ENCODE data around the gene RNF32.
A peak's percentile ranks its signal among the peaks of the same experiment; 100 is the strongest.
"Not testable (repeated sequence)": the region's sequence is repeated elsewhere in the genome, so short reads cannot be mapped to it uniquely, and the experiment has no call there.

RNF32 gene

DNA sequence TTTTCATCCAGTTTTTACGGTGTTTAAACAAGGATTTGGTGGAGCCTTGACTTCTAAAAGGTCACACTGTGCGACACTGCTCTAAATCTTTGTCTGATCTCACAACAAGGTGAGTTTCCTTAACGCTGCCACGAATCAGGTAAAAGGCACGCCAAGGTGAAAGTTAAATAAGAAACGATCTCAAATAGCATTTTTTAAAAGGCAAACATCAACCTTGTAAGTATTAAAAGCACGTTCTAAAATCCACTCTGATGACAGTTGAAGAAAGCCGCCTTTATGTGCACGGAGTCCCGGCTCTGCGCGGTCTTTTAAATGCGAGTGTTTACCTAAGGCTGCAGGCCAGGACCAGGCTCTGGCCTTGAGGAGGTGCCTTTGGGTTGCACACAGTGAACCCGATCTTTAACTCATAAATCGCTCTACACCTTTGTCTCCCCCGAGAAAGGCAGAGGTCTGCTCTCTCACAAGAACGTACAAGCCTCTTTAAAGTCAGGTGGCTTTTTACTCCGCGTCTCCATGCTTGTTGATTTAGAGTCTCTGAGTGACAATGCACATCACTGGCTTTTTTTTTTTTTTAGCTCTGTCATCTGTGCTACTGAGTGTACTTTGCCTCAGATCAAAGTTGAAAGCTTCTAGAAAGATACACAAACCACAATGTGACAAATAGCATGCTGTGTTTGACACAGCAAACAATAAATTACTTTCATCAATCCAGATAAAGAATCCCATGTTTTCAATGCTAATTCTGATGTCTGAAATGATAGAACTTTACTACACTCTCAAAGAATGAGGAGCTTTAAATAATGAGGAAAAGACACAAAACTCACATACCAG, 25.9 kb upstream of the RNF32 start:
- DNase-seq, result no peak

- DNase-seq, result peak; percentile 32
These were observed 24.0 kb upstream of the RNF32 start for GRCh38 chr7:156616269-156617202.

DNA sequence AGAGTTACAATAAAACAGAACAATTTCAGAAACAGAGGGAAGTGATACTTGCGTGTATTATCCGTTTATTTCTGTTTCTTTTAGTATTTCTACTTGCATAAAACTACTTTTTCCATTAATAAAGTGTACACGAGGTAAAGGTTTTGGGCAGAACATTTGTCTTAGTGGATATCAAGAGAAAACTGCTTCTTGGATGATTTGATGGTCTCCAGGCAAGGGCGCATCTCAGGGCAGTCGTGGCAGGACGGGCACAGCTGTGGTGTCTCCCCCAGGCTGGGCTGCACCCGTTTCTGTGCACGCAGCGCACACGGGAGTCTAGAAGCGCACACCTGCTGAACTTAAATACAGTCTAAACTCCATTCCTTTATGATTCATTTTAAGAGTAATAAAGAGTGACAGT, 23.4 kb upstream of the RNF32 start:
- DNase-seq, result no peak

DNA sequence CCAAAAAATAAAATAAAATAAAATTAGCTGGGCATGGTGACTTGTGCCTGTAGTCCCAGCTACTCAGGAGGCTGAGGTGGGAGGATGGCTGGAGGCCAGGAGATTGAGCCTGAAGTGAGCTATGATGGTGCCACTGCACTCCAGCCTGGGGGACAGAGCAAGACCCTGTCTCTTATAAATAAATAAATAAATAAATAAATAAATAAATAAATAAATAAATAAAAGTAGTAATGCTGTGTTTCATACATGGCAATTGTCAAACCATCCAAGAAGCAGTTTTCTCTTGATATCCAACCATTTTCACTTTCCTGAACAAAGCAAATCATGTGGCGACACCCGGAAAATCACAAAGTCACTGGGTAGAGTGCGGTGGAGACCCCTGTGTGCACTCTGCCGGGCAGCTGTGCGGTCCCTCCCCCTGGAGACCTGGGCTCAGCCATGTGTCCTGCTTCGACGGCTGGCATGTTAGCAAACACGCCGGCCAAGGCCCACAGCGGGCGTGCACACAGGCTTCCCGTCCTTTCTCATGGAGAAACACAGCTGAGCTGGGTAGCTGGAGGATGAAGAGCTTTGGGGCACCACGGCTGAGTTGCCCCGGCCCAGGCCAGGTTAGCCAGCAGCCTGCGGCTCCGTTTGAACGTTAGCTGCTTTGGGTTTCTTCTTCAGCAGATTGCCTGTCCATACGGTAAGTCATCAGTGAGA, 22.3 kb upstream of the RNF32 start:
- DNase-seq, result no peak

DNA sequence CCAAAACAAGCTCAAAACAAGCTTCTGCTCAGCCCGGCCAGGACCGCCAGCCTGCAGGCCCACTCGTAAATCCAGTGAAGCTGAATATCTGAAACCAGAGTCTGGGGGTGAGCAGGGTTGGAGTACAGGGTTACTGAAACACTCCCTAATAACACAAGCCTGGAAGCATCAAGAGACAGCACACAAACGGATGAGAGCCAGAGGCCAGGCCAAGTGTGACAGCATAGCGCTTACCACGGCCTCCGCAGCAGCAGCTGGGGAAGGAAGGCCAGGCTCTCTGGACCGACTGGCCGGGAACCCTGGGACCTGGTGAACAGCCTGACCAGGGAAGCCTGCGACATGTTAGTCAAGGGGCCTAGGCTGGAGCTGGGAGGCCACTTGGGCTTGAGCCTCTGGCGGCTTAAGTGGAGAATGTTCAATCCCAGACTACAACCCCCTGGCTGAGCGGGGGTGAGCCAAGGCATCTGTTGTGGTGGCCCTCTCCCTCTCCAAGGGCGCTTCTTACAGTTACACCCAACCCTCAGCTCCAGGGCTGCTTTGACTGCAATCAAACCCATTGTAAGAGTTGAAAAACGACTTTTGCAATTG, 21.7 kb upstream of the RNF32 start:
- no peak for DNase-seq

- DNase-seq, result not testable (repeated sequence)
These were observed 20.9 kb upstream of the RNF32 start for GRCh38 chr7:156619488-156620290.

GRCh38 chr7:156620291-156620675, 20.3 kb upstream of the RNF32 start:
- no peak for DNase-seq

- DNase-seq, result no peak
These were observed 18.9 kb upstream of the RNF32 start for GRCh38 chr7:156621652-156622051.

GRCh38 chr7:156625580-156625979, 15.0 kb upstream of the RNF32 start:
- no peak for DNase-seq

- DNase-seq, result no peak
These were observed 14.2 kb upstream of the RNF32 start for GRCh38 chr7:156626220-156626895.

DNA sequence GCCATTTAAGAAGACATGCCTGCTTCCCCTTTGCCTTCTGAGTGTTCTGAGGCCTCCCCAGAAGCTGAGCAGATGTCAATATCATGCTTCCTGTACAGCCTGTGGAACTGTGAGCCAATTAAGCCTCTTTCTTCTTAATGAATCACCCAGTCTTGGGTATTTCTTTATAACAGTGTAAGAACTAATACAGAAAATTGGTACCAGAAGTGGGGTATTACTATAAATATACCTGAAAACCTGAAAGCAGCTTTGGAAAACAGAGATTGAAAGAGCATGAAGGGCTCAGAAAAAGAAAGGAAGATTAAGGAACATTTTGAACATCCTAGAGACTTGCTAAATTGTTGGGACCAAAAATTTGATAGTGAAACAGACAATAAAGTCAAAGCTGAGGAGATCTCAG, 12.0 kb upstream of the RNF32 start:
- DNase-seq, result no peak

- DNase-seq, result no peak
These were observed 10.7 kb upstream of the RNF32 start for GRCh38 chr7:156629873-156630272.

DNA sequence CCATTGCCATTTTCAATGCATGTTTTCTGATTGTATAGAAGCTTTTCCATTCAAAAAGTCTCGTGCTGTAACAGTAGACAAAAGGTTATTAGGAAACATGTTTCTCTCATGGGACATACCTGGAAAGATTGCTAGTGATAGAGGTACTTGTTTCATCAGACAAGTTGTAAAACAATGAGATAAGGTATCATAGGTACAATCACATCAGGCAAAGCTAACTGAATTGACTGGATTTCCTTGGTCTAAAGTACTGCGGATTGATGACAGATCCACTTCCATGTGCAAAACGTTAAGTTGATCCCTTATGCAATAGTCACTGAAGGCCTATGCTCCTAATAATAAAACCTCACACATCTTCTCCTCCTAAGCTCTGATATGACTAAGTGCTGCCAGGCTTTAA, 6.5 kb upstream of the RNF32 start:
- DNase-seq, result no peak

DNA sequence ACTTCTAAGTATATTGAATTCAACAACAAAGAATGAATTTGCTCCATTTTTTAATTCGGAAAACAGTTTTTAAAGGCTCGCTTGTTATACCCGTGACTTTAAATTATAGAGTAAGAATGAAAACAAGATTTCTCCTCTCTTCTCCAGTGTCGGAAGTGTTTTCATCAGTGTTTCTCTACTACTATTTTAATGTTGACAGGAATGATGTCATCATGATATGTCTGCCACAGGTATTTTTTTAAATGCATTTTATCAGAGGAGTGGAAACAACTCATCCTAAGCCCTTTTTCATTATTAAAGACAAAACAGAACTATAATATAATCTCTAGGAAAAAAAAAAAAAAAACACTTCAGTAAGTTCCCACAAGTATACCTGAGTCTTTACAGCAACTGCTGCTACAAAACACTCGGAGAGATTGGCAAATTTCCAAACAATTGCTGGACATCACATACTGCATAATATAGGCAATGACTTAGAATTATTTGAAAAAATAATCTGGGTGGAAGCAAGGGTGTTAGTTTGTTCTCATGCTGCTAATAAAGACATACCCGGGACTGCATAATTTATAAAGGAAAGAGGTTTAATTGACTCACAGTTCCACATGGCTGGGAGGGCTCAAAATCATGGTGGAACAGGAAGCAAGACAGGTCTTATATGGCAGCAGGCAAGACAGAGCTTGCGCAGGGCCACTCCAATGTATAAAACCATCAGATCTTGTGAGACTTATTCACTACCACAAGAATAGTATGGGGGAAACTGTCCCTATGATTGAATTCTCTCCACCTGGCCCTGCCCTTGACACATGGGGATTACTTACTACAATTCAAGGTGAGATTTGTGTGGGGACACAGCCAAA, 4.8 kb upstream of the RNF32 start:
- DNase-seq, result no peak

GRCh38 chr7:156637093-156637492, 3.5 kb upstream of the RNF32 start:
- not testable (repeated sequence) for DNase-seq

- DNase-seq, result peak; percentile 33
These were observed 2.0 kb upstream of the RNF32 start for GRCh38 chr7:156638443-156639077.

DNA sequence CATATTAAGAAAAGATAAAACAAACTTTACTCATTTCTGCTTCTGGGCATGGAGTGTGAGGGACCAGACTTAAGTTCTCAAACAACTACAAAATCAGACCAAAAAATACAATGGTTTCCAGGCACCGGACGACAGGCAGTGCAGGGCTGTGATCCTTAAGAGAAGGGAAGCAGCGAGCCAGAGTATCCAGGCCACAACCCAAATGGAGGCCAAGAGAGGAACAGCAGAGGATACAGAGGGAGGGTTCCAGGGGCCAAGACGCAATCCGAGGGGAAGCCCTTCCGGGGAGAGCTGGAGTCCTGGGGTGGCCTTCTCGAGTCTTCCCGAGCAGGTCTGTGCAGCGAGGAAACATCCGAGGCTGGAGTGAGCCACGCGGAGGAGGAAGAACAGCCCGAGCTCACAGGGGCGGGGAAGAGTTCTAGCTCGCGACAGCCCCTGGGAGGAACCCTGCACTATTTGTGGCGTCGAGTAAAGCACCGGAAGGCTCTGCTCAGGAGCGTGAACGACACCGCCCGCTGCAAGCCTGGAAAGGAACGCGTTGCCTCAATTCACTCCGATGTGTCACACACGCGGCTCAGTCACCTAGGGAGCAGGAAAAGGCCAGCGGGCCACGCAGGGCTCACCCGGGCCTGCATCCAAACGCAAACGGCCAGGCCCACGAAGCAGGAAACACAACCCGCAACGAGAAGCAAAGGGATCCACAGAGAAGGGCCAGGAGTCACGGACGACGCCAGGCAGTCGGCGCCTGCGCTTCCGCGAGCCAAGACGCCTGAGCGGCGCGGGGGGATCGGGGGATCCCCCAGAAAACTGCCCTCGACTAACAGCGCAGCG, 933 bp upstream of the RNF32 start:
- DNase-seq, result peak; percentile 18

GRCh38 chr7:156640949-156641485, 443 bp downstream of the RNF32 start:
- peak; percentile 71 for DNase-seq
